SIG-M5 treated with dmso at 0.1 percent for 504 hours (cell line): ENCODE data around the gene TNIP2.
A peak's percentile ranks its signal among the peaks of the same experiment; 100 is the strongest.

Source experiments
- DNase-seq: peaks from one replicate; lab custom pipeline; 2025; ENCODE audit not compliant: unreplicated experiment; lab: John Stamatoyannopoulos, UW

TNIP2 gene

DNA sequence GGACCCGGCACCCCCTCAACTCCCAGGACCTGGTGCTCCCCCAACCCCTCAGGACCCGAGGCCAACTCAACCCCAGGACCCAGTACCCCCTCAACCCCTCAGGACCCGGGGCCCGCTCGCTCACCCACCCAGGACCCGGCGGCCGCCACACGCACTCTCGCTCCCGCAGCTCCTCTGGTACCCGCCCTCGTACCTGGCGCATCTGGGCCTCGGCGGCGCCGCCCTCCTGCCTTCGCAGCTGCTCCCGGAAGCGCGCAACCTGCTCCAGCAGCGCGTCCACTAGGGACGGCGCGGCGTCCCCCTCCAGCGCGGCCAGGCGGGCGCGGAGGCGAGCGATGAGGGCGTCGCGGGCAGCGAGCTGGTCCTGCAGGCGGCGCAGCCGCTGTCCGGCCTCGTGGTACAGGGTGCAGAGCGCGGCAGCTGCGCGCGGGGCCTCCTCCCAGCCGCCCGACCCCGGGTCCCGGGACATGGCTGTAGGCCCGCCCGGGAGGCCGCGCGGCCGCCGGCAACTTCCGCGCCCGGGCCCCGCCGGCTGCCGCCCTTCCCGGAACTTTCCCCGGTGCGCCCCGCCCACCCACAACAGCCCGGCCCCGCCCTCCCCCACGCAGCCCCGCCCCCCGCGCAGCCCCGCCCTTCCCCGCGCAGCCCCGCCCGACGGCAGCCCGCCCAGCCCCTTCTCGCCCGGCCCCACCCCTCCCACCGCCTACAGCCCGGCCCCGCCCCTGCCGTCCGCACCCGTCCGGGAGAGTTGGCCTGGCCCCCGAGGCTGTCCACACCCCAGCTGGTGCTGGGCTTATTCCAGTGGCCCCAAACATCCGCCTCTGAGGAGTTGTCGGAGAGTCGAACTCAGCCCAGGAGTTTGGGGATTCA lies at the start of gene TNIP2:
Gene TNIP2 (minus strand): TSS at position 516 of the 870 bp plus-strand sequence. CDS start 47 bp downstream, at position 469.
- peak; percentile 59 for DNase-seq

DNA sequence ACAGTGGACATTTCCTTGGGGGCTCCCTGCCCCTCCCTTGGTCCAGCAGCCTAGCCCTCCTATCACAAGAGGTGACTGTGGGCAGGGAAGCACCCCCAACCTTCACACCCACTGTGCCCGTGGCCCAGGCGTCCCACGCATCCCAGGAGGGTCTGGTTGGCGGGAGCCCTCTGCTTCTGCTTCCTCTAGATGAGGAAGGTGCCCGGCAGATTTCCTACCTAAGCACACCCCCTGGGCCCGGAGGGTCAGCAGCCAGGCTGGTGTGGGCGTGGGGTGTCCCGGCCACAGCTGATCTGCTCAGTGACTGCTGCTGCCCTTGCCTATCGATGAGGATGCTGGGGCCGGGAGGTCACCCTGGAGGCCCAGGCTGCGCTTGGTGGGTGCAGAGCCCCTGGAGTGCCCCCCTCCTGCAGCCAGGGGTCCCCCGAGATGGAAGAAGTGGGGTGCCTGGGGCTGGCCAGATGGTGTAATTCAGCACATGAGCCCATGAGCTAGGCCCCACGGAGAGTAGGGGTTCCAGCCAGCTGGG lies 48.9 kb upstream of the TNIP2 start:
- DNase-seq: no peak

DNA sequence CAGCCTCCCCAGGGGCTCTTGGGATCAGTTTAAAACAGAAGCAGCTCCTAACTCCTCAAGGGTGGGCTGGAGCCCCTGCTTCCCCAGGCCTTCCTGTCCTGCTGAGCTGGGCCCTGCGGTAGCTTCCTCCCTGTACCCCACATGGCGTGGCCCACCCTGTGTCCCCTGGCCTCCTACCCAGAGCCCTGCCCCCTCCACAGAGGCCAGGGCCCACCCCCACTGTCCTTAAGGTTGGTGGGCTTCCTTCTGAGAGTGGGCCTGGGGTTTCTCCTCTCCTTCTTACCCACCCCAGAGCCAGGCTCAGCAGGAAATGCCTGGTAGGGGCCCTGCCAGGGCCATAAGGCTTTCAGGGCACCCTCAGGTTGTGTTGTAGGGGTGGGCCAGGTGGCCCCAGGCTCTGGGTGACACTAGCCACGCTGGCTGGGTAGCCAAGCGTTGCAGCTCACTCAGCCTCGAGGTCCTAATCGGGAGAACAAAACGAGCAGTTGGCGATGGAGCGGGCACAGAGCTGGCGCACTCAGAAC lies 48.4 kb upstream of the TNIP2 start:
- DNase-seq: no peak

DNA sequence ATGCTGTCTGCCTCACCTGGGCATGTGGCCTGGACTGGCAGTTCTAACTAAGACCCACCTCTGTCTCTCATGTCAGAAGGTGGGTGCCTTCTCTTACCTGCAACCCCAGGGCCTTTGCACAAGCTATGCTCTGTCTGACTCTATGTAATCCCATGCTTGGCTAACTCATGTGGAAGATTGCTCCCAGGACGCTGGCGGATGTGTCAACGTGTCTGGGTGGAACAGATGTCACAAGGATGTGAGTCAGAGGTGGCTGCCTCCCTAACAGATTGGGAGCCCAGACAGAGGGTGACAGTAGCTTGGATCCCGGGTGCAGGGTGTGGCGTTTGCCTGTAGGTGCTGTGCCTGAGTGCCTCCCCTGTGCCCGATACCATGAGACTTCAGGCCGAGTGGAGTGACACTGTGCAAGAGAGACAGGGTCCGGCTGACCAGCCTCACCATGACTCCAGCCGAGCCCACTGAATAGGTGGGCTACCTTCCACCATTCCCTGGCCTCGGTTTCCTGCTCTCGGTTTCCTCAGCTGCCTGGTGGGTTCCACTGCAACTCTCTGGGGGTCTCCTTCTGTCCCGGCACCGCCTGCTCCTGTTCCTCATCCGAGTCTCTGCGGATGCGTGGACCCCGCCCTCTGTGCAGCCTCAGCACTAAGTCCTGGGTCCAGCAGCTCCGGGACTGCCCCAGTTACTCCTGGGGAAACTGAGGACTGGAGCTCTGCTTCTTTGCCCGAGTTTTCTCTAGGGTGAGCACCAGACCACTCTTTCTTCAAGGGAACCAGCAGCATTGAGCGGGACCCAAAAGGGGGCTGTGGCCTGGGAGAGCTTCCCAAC lies 47.7 kb upstream of the TNIP2 start:
- DNase-seq: peak; percentile 70

DNA sequence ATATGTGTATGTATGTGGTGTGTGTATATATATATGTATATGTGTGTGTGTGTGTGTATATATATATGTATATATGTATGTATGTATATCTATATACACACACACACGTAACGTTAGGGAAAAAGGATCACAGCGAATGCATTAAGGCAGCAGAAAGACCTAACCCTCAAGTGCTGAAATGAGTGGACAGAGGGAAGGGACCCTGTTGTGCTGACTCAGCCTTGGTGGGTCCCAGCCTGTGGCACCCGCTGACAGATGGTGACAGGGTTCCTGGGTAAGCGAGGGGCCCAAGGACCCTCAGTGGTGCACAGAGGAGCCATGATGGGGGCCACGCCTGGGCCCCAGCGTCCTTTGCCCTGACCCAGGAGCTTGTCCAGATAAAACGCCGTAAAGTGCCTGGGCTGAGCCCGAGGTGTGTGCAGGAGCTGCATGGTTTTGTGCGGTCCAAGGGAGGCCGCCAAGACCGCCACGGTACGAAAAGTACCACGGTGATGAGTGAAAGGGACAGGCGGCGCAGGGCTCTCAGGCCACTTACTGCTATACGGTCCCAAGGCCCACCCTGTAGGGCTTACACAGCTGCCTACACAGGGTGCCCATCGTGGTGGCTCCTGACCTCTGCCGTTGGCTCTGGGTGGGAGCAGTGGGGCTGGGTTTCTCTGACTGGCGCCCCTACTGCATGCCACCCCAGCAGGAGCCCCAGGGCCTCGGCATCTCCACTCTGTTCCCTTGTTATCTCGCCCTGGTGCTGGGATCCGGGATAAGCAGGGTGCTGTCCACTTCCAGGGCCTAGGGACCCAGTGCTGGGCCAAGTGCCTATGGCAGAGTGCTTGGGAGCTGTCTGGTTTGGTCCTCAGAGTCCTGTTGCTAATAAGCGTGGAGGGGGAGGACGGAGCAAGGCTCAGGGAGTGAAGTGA lies 46.7 kb upstream of the TNIP2 start:
- no peak for DNase-seq

- DNase-seq: peak; percentile 85
These were observed 44.8 kb upstream of the TNIP2 start for GRCh38 chr4:2800691-2801596.

- DNase-seq: no peak
These were observed 44.0 kb upstream of the TNIP2 start for GRCh38 chr4:2799971-2800690.

GRCh38 chr4:2799224-2799911 lies 43.2 kb upstream of the TNIP2 start:
- peak; percentile 49 for DNase-seq

DNA sequence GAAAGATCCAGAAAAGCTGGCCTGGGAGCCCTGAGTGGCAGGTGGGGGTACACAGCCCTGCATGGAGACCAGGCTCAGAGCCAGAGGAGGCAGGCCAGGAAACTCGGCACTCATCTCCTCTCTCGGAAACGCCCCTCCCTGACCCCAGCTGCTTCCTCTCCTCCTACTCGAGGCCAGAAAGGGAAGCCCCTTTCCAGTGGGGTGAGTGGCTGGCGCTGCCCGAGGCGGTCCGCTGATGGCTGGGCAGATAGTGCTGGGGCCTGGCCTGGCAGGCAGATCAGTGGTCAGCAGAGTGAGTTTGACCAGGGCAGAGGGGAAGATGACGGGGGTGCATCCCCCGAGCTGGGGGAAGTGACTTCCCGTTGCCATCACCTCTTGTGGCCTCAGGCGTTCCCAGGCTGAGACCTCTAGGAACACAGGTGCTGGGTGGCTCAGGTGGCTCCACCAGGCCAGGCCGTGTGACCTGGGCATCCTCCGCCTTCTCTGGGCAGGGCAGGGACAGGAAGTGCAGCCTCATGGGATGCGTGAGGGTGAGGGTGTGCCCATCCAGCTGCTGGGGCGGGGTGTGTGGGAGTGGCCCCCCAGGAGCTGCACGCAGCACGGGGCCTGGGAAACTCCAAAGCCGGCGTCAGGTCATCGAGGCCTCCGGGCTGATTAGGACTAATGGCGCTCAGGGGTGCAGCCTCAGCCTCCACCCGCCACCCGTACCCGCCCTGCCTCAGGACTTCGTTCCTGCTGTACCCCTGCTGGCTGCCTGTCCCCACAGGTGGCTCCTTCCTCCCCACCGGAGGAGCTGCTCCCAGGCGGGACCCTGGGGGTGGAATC lies 42.5 kb upstream of the TNIP2 start:
- peak; percentile 39 for DNase-seq

DNA sequence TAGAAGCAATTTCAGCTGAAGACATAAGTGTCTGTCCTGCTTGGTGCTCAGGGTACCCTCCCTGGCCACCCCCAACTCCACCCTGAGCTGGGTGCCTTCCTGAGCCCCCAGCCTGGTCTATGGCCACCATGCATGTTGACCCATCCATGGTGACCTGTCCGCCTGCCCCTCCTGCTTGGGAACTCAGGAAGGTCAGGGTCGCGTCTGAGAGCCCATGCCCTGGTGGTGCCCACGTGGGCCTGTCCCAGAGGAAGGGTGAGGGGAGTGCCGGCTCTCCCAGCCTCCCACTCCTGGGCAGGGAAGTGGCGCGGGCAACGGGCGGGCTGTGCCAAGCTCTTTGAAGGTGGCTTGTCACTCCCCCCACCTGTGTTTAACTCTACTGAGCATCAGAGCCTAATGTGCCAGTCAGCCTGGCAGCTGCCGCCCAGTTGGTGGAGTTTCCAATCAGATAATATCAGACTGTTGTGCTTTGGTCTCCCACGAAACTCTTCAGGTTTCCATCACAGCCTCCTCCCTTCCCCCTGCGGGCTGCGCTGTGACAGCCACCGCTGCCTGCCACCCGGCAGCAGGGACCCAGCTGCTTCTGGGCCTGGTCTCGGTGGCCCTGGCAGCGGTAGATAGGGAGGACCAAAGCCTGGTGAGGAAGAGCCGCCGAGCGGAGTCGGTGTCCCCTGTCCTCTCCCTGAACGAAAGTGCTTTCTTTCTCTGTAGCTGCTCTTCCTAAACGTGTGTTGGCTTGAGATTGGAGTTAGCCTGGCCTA lies 41.6 kb upstream of the TNIP2 start:
- DNase-seq: no peak

DNA sequence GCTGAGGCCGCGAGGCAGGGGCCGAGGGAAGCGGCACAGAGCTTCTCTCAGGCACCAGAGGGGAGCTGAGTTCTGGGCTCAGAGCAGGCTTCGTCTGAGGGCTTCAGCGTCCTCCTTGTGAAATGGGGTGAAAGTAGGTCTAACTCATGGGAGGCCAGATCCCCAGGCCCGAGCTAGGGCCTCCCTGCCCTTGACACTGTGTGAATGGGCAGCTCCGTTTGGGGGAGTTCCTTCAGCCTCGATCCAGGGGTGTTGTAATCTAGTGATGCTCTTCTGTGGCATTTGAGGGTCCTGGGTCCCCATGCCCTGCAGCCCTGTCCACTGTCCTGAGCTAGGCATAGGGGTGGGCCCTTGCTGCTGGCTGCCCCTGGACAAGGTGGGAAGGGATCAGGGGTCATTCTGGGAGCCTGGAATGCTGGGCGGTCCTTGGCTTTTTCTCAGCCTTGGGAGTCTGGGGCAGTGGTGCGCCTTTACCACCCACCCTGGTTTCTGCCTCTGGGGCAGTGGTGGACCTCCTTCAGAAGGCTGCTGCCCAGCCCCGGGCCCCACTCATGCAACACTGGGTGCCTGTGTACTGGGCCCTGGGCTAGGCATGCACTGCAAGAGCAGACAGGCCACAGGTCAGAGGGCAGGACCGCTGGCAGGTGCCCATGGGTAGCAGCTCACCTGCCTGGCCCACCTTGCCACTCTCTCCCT lies 40.9 kb upstream of the TNIP2 start:
- no peak for DNase-seq

DNA sequence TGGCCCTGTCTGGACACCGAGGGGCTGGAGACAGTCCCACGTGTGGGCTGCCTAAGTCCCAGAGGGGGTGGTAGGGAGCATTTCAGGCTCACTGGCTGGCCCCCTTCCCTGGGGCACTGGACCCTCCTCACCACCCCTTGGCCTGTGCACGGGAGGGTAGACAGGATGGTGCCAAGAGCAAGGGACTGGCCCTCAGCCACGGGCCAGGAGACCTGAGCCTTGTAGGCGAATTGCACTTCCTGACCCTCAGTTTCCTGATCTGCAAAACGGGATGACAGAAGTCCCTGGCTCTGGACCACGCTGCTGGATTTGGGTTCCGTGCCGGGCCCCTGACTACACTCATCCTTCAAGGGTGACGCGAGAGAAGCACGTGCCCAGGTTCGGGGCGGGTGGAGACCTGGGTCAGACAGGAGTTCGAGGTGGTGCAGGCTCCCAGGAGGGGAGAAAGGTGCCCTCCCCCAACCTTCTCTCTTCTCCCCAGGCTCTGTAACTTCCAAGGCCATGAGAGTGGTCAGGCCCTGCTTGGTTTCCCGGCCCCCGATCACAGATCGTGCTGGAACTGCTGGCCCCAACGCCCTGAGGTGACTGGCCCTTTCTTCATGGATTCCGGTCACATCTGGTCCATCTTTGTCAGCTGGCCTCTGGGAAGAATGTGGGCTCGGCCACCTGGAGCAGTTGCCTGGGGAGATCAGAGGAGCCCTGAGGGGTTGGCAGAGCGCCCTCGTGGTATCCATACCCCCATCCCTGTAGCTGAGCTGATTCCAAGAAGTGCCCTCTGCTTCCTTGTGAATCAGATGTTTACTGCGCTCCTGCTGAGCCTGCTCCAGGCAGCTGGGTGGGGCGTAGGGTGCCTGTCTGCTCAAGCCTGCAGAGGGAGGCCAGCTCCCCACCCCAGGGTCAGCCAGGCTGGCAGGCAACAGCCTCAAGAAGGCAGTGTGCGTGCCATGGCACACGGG lies 40.0 kb upstream of the TNIP2 start:
- DNase-seq: peak; percentile 48

GRCh38 chr4:2795300-2795892 lies 39.3 kb upstream of the TNIP2 start:
- no peak for DNase-seq

DNA sequence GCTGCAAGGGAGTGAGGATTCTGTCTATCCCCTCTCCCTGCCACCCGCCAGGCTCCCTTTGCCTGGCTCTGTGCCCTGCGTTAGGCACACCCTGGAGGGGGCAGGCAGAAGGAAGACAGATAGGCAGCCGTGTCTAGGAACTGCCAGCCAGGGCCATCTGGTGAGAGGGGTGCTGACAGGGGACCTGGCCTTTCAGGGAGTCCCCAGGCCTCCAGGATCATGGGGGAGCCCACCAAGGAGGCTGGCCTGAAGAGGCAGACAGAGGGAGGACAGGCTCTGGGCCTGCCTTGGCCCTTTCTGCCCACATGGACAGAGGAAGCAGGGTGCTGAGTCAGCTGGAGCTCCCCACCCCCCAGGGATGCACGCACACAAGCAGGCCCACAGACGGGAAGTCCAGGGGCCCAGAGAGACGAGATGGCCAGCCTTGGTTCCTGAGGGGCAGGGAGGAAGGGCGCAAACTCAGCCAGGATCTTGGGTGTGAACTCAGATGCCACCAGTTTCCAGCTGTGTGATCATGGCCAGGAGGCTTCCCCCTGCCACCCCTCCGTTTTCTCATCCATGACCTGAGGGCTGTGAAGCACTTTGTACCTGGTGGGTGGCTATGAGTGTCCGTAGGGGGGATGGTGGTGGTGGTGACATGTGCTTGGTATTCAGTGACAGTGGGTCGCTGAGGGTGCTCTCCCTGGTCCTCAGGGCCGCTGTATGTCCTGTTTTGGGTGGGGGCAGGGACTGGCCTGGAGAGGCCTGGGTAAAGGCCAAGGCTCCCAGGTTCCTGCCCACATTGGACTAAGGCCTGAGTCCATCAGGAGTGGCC lies 38.6 kb upstream of the TNIP2 start:
- DNase-seq: no peak
